HL-60/S4 (cell line): ENCODE measurements around the gene GOPC.

Experiments
- in situ Hi-C: fragments of 300-500 bp; cut with MboI; formaldehyde crosslinking; loops from 2 replicates; pipeline ENCODE4 v1.14.3; 2022; ENCODE audit warnings: low sequenced_read_pairs

Gene GOPC

GRCh38 chr6:117597755-117598154 is 4.6 kb downstream of the GOPC start:
- in situ Hi-C loops = no loop called here

- in situ Hi-C loops = no loop called here
Measured at GRCh38 chr6:117595099-117595923, 7.0 kb downstream of the GOPC start.

- in situ Hi-C loops = no loop called here
Measured at GRCh38 chr6:117592983-117593759, 9.1 kb downstream of the GOPC start.

GRCh38 chr6:117591405-117591804 is 10.9 kb downstream of the GOPC start:
- in situ Hi-C loops = no loop called here

DNA sequence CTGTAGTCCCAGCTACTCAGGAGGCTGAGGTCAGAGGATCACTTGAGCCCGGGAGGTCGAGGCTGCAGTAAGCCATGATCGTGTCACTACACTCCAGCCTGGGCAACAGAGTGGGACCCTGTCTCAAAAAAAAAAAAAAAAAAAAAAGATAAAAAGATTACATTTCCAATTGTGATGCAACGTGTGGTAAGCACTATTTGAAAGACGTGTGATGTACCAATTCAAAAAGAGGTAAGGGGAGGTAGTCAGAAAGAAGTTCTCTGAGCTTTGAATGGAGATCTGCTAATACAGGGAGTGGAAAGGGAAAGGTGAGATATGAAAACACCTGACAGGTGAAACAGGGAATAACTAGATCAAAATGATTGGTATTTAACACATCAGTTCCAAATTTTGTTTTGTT is 11.9 kb downstream of the GOPC start:
- in situ Hi-C loops = no loop called here

- in situ Hi-C loops = no loop called here
Measured at GRCh38 chr6:117585647-117586046, 16.7 kb downstream of the GOPC start.

DNA sequence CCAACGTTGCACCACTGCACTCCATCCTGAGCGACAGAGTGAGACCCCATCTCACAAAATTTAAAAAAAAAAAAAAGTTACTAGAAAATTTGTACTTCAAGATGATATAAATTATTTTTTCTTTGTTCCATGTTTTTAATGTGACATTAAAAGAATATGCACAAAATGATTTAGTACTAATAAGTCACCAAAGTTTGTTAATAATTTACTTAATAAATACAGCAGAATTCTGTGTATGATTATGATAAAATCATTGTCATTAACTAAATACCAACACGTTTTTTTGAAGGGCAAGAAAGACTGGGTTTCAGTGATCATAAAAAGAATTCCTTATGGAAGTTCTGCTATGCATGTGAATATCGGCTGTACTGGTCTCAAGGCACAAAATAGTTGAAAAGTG is 28.1 kb downstream of the GOPC start:
- in situ Hi-C loops = no loop called here

DNA sequence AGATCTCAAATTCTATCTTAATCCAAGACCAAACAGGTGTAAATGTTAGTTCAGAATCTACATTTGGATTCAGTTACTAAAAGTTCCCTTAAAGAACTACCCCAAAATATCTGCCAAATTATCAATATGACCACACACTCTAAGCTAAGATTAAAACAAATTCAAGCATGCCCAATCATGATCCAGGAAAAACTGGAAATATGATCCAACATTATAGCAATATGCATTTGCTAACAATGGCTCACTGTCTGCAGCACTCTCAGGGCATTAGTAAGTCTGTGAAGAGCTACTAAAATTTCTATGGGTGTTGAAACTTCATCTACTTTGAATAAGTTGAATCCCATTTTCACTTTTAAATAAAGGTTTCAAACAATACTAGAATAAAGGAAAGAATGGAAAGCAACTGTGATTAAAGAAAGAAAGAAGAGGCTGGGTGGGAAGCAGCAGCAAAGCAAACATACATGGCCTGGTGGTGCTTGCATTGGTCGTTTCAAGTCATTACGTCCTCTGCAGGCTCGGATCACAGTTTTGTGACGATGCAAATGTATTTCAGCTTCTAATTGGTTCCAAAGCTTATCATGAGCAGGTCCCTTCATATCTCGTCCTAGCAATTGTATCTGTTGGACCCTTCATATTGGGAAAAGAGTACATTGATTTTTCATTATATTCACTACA is 29.2 kb downstream of the GOPC start:
- in situ Hi-C loops = no loop called here

DNA sequence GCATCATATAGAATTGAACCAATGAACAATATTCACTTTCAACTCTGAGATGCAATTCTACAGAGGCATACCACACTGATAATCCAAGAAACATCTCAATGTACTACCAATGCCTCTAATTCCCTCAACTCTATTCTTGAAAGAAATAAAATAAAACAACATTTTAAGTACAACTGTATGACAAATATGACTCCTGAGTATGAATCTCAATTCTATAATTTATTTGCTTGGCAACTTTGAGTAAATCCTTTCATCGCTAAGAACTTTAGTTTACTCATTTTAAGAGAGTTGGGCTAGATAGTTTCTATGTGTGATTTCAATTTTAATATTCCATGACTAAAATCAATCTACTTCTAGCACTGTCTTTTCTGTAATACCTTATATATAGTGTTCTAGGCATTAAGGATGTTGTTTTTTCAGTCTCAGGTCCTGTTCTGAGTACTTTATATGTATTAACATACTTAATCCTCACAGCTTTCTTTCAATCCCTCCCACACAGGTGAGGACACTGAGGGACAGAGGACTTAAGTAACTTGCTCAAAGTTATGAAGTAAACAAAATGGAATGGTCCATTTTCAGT is 33.4 kb downstream of the GOPC start:
- in situ Hi-C loops = no loop called here

DNA sequence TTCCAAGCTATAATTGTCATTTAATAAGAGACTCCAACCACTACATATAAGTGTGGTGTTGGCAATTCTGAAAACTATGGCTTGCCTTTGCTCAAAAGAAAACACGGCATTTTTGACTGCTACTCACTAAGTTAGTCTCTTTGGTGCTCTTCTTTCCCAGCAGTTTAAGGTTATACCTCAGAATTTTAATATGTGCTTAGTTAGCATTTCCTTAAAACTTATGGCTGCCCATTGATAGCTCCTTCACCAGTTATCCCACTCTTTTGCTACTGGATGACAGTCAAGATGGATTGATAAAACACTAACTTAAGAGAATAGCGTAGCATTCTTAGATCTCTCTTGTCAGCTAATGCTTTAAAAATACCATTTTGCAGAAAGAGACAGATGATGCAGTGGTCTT is 34.1 kb downstream of the GOPC start:
- in situ Hi-C loops = no loop called here

DNA sequence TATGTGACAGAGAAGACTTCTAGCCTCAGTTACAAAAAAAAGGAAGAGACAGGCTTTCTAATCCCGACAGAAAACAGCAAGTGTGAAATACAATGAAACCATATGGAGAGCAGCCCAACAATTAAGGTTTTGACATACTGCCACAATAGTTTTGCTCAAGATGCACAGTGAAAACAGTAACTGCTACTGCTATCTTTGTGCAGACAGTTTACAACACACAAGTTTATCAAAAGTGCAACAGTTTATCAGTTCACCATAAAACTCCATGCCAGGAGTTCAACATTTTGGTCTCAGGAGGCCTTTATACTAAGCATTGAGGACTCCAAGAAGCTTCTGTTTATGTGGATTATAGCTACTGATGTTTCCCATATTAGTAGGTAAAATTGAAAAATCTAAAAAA is 37.6 kb downstream of the GOPC start:
- in situ Hi-C loops = no loop called here

GRCh38 chr6:117561128-117561527 is 41.2 kb downstream of the GOPC start:
- in situ Hi-C loops = no loop called here

DNA sequence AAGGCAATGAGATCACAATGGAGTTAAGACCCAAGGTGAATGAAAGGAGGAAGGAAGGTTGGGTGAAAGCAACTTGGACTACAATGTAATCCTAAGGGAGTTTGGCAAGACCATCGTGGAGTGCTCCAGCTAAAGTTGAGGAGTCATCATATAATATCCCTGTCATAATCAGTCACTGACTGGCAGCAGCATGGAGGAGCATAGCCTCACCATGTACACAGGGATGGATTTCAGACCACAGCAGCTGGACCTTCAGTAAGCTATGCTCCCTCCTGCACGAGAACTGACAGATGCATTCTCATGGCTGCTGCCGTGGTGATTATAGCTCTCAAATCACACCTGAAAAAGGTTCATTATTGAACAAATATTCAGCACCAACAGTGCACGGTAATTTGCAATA is 43.0 kb downstream of the GOPC start:
- in situ Hi-C loops = loop anchor here (10.0 kb wide), 1 partner anchor 114 kb away; no protein-coding TSS in a partner anchor

DNA sequence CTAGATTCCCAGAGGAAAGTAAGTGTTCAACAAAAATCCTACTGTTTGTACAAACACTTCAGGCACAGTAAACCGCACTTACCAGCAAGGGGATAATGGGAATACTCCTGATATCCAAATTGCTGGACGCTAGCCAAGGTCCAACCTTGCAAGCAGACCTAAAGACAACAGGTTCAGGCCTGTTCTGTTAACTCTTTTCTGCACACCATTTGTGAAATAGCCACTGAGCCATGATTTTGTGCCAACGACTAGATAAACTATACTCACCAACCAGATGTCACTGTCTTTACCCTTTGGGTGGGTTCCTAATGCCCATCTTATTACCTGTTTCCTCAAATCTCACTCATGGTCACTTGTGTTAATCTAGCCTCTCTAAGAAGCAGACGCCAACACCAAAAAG is 43.5 kb downstream of the GOPC start:
- in situ Hi-C loops = loop anchor here (10.0 kb wide), 1 partner anchor 114 kb away; no protein-coding TSS in a partner anchor

DNA sequence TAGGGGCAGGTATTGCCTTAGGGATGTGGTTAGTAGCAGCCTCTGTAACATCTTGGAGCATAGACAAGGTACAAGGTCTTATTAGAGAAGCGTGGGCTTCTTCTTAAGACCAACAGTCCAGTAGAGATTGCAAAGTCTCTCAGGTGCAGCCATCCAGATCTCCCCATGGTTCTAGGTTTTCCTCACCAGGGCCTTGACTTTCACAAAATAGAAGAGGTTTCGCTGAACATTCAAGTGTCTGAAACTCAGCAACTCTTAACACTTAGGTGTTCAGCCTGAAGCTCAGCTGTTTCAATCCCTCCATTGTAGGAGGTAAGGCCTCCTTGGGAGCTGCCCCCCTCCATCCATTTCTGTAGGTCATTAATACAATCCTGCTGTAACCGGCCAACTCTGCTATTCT is 44.4 kb downstream of the GOPC start:
- in situ Hi-C loops = loop anchor here (10.0 kb wide), 1 partner anchor 113 kb away; no protein-coding TSS in a partner anchor

DNA sequence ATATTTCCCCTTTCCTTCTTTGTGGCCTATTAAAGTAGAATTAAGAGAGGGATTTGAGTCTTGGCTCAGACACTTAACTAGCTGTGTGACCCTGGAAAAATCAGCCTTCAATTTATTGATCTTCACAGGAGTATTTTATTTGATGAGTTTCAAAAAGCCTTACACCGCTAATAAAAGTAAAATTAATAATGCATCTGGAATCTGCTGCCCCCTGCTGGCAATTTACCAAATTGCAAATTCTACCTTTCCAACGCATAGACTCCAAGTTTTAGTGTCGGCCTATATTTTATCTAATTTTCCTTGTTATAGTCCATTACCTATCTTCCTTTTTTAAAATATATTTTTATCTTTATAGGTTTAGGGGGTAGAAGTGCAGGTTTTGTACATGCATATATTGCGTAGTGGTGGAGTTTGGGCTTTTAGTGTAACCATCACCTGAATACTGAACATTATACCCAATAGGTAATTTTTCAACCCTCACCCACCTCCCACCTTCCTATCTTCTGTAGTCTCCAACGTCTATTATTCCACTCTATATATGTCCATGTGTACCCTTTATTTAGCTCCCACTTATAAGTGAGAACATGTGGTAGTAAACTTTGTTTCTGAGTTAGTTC is 46.3 kb downstream of the GOPC start:
- in situ Hi-C loops = loop anchor here (10.0 kb wide), 1 partner anchor 111 kb away; no protein-coding TSS in a partner anchor

DNA sequence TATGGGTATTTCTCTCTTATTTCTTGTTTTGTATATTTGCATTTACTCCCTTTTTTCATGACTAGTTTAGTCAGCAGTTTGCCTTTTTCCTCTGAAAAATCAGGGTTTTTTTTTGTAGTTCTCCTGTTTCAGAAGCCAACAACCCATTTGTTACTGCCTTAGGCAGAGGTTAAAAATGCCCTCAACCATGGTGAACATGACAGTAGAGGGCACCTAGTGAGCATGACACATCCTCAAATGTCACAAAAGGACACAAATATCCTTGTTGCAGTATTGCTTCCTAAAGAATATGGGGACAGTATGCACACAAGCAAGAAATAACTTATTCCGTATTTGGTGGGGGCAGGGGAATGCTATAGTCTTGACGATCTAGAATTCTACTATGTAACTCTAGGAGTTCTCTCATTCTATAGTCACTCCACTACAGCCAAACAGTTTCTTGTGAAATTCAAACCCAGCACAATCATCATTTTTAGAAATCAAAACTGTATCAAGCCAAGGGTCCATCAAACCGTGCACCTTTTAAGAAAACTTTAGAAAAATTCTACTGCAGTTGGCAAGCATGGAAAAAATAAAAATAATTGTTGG is 47.0 kb downstream of the GOPC start:
- in situ Hi-C loops = loop anchor here (10.0 kb wide), 1 partner anchor 111 kb away; no protein-coding TSS in a partner anchor

GRCh38 chr6:117553142-117553541 is 49.2 kb downstream of the GOPC start:
- in situ Hi-C loops = loop anchor here (10.0 kb wide), 1 partner anchor 108 kb away; no protein-coding TSS in a partner anchor

DNA sequence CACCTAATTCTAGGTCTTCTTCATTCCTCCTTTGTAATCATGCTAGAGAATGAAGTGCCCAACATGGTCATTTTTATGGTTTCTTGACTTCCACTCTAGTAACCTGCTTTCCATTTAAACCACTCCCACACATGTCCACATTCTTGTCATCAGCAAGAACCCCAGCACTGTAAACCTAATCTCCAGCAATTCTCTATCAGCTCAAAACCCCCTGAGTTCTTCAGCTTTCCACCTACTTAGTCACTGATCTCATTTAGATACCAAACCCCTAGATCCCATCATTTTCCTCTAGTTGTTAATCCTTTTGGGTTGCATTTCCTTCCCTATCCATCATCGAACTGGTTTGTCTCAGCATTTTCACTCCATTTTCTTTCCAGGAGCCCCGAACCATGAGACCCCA is 49.7 kb downstream of the GOPC start:
- in situ Hi-C loops = loop anchor here (10.0 kb wide), 1 partner anchor 108 kb away; no protein-coding TSS in a partner anchor
